Endothelial cell of umbilical vein (primary cell): Measurements from ENCODE around the gene PRUNE1. TPM values are rescaled to one million over a fixed set of nuclear protein-coding genes. Genes with fewer than 3 reads are reported as not detected.

Experiments used
- BruUV-seq: library from RNA; stranded (reverse); fragments of 400-500 nt; replicated peaks from 2 replicates; lab custom pipeline; 2021; lab: Mats Ljungman, UMichigan
- CTCF ChIA-PET: fragments of 300-600, 350-600 bp; sonication (Branson Sonifier 250); formaldehyde crosslinking; loops from one replicate; lab custom pipeline; 2021; ENCODE audit warnings: antibody characterized with exemption, inconsistent platforms; lab: Charles Lee
- POLR2A ChIA-PET: fragments of 300-600, 350-600 bp; sonication (Branson Sonifier 250); formaldehyde crosslinking; loops from one replicate; lab custom pipeline; 2021; ENCODE audit warnings: antibody characterized with exemption, inconsistent platforms; lab: Charles Lee
- DNase-seq: peaks from one replicate; pipeline ENCODE4 v3.0.0-alpha.2; 2011; ENCODE audit warnings: low read depth, low spot score
- FAIRE-seq: peaks from 2 replicates; lab custom pipeline; 2011; peaks lifted over from hg19 to GRCh38; lab: Jason Lieb, UNC
- H2AFZ ChIP-seq: 2 replicates; pipeline ENCODE4 v1.6.0; 2012; ENCODE audit warnings: low read depth, low read length, control low read depth, inconsistent platforms
- H3K27ac ChIP-seq: 2 replicates; pipeline ENCODE4 v1.5.1; 2011; ENCODE audit warnings: low read depth, mild to moderate bottlenecking, control low read depth, low read length, moderate library complexity; ENCODE audit not compliant: insufficient read depth
- H3K27me3 ChIP-seq, 2 experiments: 2 replicates each; pipeline versions ENCODE4 v1.6.0 to v1.6.1; 2011; ENCODE audit warnings: low read length in 2 of 2, mixed read lengths in 1 of 2; ENCODE audit not compliant: control insufficient read depth in 2 of 2, insufficient read depth in 2 of 2
- H3K36me3 ChIP-seq, 2 experiments: 2 replicates in 1 of 2; 3 replicates in 1 of 2; pipeline ENCODE4 v1.5.1; 2011; ENCODE audit warnings: low read length in 2 of 2, mild to moderate bottlenecking in 1 of 2, moderate library complexity in 1 of 2; ENCODE audit not compliant: control insufficient read depth in 2 of 2, insufficient read depth in 2 of 2; ENCODE audit errors: extremely low read depth in 1 of 2
- H3K4me1 ChIP-seq: 3 replicates; pipeline ENCODE4 v1.5.1; 2011; ENCODE audit warnings: mild to moderate bottlenecking, low read length; ENCODE audit not compliant: control insufficient read depth, insufficient read depth; ENCODE audit errors: extremely low read depth
- H3K4me2 ChIP-seq: 2 replicates; pipeline ENCODE4 v1.6.1; 2011; ENCODE audit warnings: low read length, control low read depth, mixed read lengths; ENCODE audit not compliant: insufficient read depth
- H3K4me3 ChIP-seq, 3 experiments: fragments of 200-600 bp in 1 of 3; sonication (generic), shearing (Covaris generic) in 1 of 3; replicated peaks in 1 of 3; 2 replicates each; pipeline ENCODE4 v1.5.1; 2011 to 2016; ENCODE audit warnings: control low read depth in 3 of 3, low read length in 3 of 3, mild to moderate bottlenecking in 2 of 3, inconsistent platforms in 1 of 3, low read depth in 1 of 3, moderate library complexity in 1 of 3; ENCODE audit not compliant: insufficient read depth in 1 of 3
- H3K79me2 ChIP-seq: 2 replicates; pipeline ENCODE4 v1.6.0; 2012; ENCODE audit warnings: low read length, inconsistent platforms; ENCODE audit not compliant: control insufficient read depth, insufficient read depth
- H3K9ac ChIP-seq: replicated peaks from 2 replicates; pipeline ENCODE3; 2011; ENCODE audit warnings: low read length, control low read depth; ENCODE audit not compliant: insufficient read depth; ENCODE audit errors: extremely low read depth
- H3K9me1 ChIP-seq: replicated peaks from 3 replicates; pipeline ENCODE4 v1.6.0; 2011; ENCODE audit warnings: mild to moderate bottlenecking, low read length; ENCODE audit not compliant: control insufficient read depth, insufficient read depth; ENCODE audit errors: extremely low read depth
- H3K9me3 ChIP-seq: replicated peaks from 2 replicates; pipeline ENCODE4 v1.5.1; 2012; ENCODE audit warnings: low read length, inconsistent platforms; ENCODE audit not compliant: control insufficient read depth, insufficient read depth
- H4K20me1 ChIP-seq: replicated peaks from 2 replicates; pipeline ENCODE3; 2011; ENCODE audit warnings: mild to moderate bottlenecking, low read length; ENCODE audit not compliant: control insufficient read depth, insufficient read depth; ENCODE audit errors: extremely low read depth
- CTCF ChIP-seq, 2 donors: IDR thresholded peaks; 1 replicate in 1 of 2; 2 replicates in 1 of 2; pipeline ENCODE4 v1.5.1; 2011; ENCODE audit warnings: low read length in 2 of 2, mild to moderate bottlenecking in 2 of 2, moderate library complexity in 2 of 2, control low read depth in 1 of 2, inconsistent platforms in 1 of 2, low read depth in 1 of 2; ENCODE audit not compliant: insufficient read depth in 1 of 2; ENCODE audit errors: extremely low read depth in 1 of 2
- EZH2 ChIP-seq: IDR thresholded peaks from 2 replicates; pipeline ENCODE4 v1.6.1; 2012; ENCODE audit warnings: borderline replicate concordance, low read depth, mild to moderate bottlenecking, moderate library complexity, low read length, inconsistent platforms; ENCODE audit not compliant: severe bottlenecking
- MYC ChIP-seq: IDR thresholded peaks from one replicate; pipeline ENCODE4 v1.6.1; 2011; ENCODE audit warnings: mild to moderate bottlenecking, low read depth, low read length
- POLR2A ChIP-seq: IDR thresholded peaks from 2 replicates; pipeline ENCODE4 v1.6.1; 2012; ENCODE audit warnings: low read depth, mild to moderate bottlenecking, control low read depth, low read length
- POLR2AphosphoS5 ChIP-seq: IDR thresholded peaks from 2 replicates; pipeline ENCODE4 v1.6.1; 2012; ENCODE audit warnings: low read depth, mild to moderate bottlenecking, control low read depth, low read length, moderate library complexity; ENCODE audit not compliant: insufficient read depth
- dilution Hi-C: fragments of 300-500 bp; cut with MboI; formaldehyde crosslinking; loops from one replicate; pipeline ENCODE4 v1.15.0; 2019; ENCODE audit warnings: low sequenced_read_pairs; ENCODE audit not compliant: extremely low pct_ligation_motif_present
- intact Hi-C: fragments of 100-400 bp; cut with micrococcal nuclease; formaldehyde crosslinking; loops from one replicate; pipeline ENCODE4 v1.10.0; 2022
- polyA plus RNA-seq, 4 experiments: library from polyadenylated mRNA; depleted of rRNA in 3 of 4; stranded (reverse) in 3 of 4; unstranded in 1 of 4; fragments of >200 nt; gene quantifications; 2 replicates each; pipeline versions ENCODE4 v1.2.1 to v1.2.3, GENCODE V29; 2011 to 2012; ENCODE audit warnings: missing spikeins in 1 of 4
- total RNA-seq: library from RNA; stranded (reverse); gene quantifications from 2 replicates; pipeline ENCODE4 v1.2.3, GENCODE V29; 2021

The PRUNE1 gene
- total and polyA plus RNA-seq, 2 donors (not counting 3 experiments of a cell fraction or from before 2014, with no cell fraction given) = 8.6 to 17.5 TPM

GRCh38 chr1:151059109-151060006, 51.1 kb downstream of the PRUNE1 start, which contains the start of gene CDC42SE1:
Gene CDC42SE1, minus strand, starts transcription at chr1:151059622. Its CDS starts 3,892 bp downstream, at chr1:151055730.
- peaks cover 18% of the 10 kb centered on the region in 2 experiments for H3K36me3 ChIP-seq
- peak within 1 kb of the TSS; percentile 82 to 94 (median 91) for H3K4me3 ChIP-seq
- BruUV-seq = no TSS peak
- peaks cover 9% of the 10 kb centered on the region for H4K20me1 ChIP-seq
- peaks cover 92% of the 10 kb centered on the region for H3K79me2 ChIP-seq
- CTCF ChIA-PET = interaction anchor here (0.6 to 6.1 kb wide), 13 partner anchors 9 to 137 kb away, joined by 3 to 39 read pairs (median 5); partner anchors contain the start of genes BNIPL, C1orf56, GABPB2 and MINDY1
- peak within 1 kb of the TSS; percentile 91 for H3K27ac ChIP-seq
- H3K9ac ChIP-seq = peak within 1 kb of the TSS; percentile 90
- dilution Hi-C loops = no loop called here
- DNase-seq (peak; percentile 87), FAIRE-seq (peak; percentile 93)
- POLR2A ChIA-PET = no interaction called here
- no peak for TF ChIP-seq EZH2
- peak; percentile 89 for TF ChIP-seq POLR2A
- TF ChIP-seq POLR2AphosphoS5 = peak; percentile 87
- no peak for TF ChIP-seq MYC
- TF ChIP-seq CTCF (IDR thresholded peaks at IDR 0.05; ENCODE audit: extremely low read depth in 1 of 2, insufficient read depth in 1 of 2, low read depth in 1 of 2, low read length in 2 of 2) = peak; percentile 60 to 88
- intact Hi-C loops = loop anchor here (1.0 to 2.0 kb wide), 2 partner anchors 11 to 51 kb away; partner anchors contain the start of gene PRUNE1
- peak within 1 kb of the TSS; percentile 96 for H3K4me2 ChIP-seq
- H3K9me1 ChIP-seq = no peaks in the 10 kb centered on the region
- no peaks in the 10 kb centered on the region for H3K9me3 ChIP-seq
- peak within 1 kb of the TSS; percentile 77 for H2AFZ ChIP-seq
- H3K27me3 ChIP-seq = no peaks in the 10 kb centered on the region
- peaks cover 33% of the 10 kb centered on the region for H3K4me1 ChIP-seq
